ENCODE data around the gene SLC39A3.

Gene SLC39A3

GRCh38 chr19:2731181-2731995, 8.4 kb downstream of the SLC39A3 start:
- Histone ChIP-seq H3K9me3 (ENCODE audit: control insufficient read depth in 1 of 2, low read length in 2 of 2) (no peaks in the 10 kb centered on the region), H3K36me3 (ENCODE audit: control insufficient read depth in 1 of 2, insufficient read depth in 2 of 2, low read length in 2 of 2) (peaks cover 5 to 19% of the 10 kb centered on the region in 2 donors), H3K27ac (ENCODE audit: low read depth, low read length) (no peak overlapping the region), H3K4me1 (ENCODE audit: control insufficient read depth in 1 of 2, insufficient read depth in 2 of 2, low read length in 2 of 2) (peaks cover 0 to 7% of the 10 kb centered on the region in 2 donors), H3K27me3 (ENCODE audit: control insufficient read depth in 1 of 2, insufficient read depth in 2 of 2, low read length in 2 of 2) (peaks cover 0 to 17% of the 10 kb centered on the region in 2 donors), H3K4me3 (ENCODE audit: low read depth in 1 of 2, low read length in 2 of 2) (no peak overlapping the region), H3K9ac (ENCODE audit: low read depth in 1 of 2, low read length in 2 of 2) (no peak overlapping the region)

- peaks cover 0 to 7% of the 10 kb centered on the region in 2 donors for H3K4me1 ChIP-seq (ENCODE audit: control insufficient read depth in 1 of 2, insufficient read depth in 2 of 2, low read length in 2 of 2)
- no peak overlapping the region for H3K27ac ChIP-seq (ENCODE audit: low read depth, low read length)
- H3K9ac ChIP-seq (ENCODE audit: low read depth in 1 of 2, low read length in 2 of 2) = no peak overlapping the region
- H3K36me3 ChIP-seq (ENCODE audit: control insufficient read depth in 1 of 2, insufficient read depth in 2 of 2, low read length in 2 of 2) = peaks cover 0 to 8% of the 10 kb centered on the region in 2 donors
- H3K27me3 ChIP-seq (ENCODE audit: control insufficient read depth in 1 of 2, insufficient read depth in 2 of 2, low read length in 2 of 2) = peaks cover 0 to 21% of the 10 kb centered on the region in 2 donors
- no peaks in the 10 kb centered on the region for H3K9me3 ChIP-seq (ENCODE audit: control insufficient read depth in 1 of 2, low read length in 2 of 2)
- no peak overlapping the region for H3K4me3 ChIP-seq (ENCODE audit: low read depth in 1 of 2, low read length in 2 of 2)
Measured at GRCh38 chr19:2729943-2730818, 9.6 kb downstream of the SLC39A3 start.

GRCh38 chr19:2728783-2729387, 10.9 kb downstream of the SLC39A3 start:
- Histone ChIP-seq H3K36me3 (ENCODE audit: control insufficient read depth in 1 of 2, insufficient read depth in 2 of 2, low read length in 2 of 2) (peaks cover 0 to 4% of the 10 kb centered on the region in 2 donors), H3K4me1 (ENCODE audit: control insufficient read depth in 1 of 2, insufficient read depth in 2 of 2, low read length in 2 of 2) (no peaks in the 10 kb centered on the region), H3K9ac (ENCODE audit: low read depth in 1 of 2, low read length in 2 of 2) (no peak overlapping the region), H3K27me3 (ENCODE audit: control insufficient read depth in 1 of 2, insufficient read depth in 2 of 2, low read length in 2 of 2) (peaks cover 0 to 23% of the 10 kb centered on the region in 2 donors), H3K4me3 (ENCODE audit: low read depth in 1 of 2, low read length in 2 of 2) (no peak overlapping the region), H3K27ac (ENCODE audit: low read depth, low read length) (no peak overlapping the region), H3K9me3 (ENCODE audit: control insufficient read depth in 1 of 2, low read length in 2 of 2) (no peaks in the 10 kb centered on the region)

- Histone ChIP-seq H3K9me3 (ENCODE audit: control insufficient read depth in 1 of 2, low read length in 2 of 2) (no peaks in the 10 kb centered on the region), H3K36me3 (ENCODE audit: control insufficient read depth in 1 of 2, insufficient read depth in 2 of 2, low read length in 2 of 2) (no peaks in the 10 kb centered on the region), H3K4me1 (ENCODE audit: control insufficient read depth in 1 of 2, insufficient read depth in 2 of 2, low read length in 2 of 2) (no peaks in the 10 kb centered on the region), H3K9ac (ENCODE audit: low read depth in 1 of 2, low read length in 2 of 2) (no peak overlapping the region), H3K27me3 (ENCODE audit: control insufficient read depth in 1 of 2, insufficient read depth in 2 of 2, low read length in 2 of 2) (peaks cover 5 to 24% of the 10 kb centered on the region in 2 donors), H3K27ac (ENCODE audit: low read depth, low read length) (no peak overlapping the region), H3K4me3 (ENCODE audit: low read depth in 1 of 2, low read length in 2 of 2) (no peak overlapping the region)
Measured at GRCh38 chr19:2727640-2727944, 12.2 kb downstream of the SLC39A3 start.

DNA sequence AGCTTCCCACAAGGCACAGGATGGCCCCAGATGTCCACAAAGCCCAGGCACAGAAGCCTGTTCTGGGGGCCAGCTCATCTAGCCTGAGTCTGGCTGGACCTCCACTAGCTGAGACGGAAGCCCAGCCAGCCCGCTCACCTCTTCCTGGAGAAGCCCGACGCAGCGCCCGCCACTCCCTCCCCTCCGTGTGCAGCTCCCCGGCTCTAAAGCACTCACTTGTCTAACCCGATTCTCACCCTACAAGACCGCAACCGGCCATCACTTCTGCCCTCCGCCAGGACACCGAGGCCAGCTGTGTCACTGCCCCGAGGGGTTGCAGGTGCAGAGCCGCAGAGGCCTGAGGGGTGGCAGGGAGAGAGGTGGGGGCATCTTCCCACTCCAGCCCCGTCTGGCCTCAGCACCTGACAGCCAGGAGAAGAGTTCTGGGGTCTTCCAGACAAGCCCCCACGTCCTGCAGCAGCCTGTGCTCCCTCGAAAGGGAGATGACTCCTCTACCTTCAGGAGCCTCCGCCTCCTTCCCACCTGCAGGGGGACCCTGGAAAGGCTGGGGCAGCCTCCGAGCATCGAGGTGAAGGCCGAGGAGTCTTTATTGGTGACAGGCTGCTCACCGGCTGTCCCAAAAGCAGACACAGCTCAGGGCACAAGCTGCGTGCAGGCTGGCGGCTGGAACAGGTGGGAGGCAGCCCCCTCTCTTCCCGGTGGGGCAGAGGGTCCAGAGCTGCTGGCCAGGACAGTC, 12.7 kb downstream of the SLC39A3 start:
- H3K4me1 ChIP-seq (ENCODE audit: control insufficient read depth in 1 of 2, insufficient read depth in 2 of 2, low read length in 2 of 2) = no peaks in the 10 kb centered on the region
- no peaks in the 10 kb centered on the region for H3K9me3 ChIP-seq (ENCODE audit: control insufficient read depth in 1 of 2, low read length in 2 of 2)
- peaks cover 10 to 28% of the 10 kb centered on the region in 2 donors for H3K27me3 ChIP-seq (ENCODE audit: control insufficient read depth in 1 of 2, insufficient read depth in 2 of 2, low read length in 2 of 2)
- no peak overlapping the region for H3K27ac ChIP-seq (ENCODE audit: low read depth, low read length)
- no peak overlapping the region for H3K9ac ChIP-seq (ENCODE audit: low read depth in 1 of 2, low read length in 2 of 2)
- no peak overlapping the region for H3K4me3 ChIP-seq (ENCODE audit: low read depth in 1 of 2, low read length in 2 of 2)
- no peaks in the 10 kb centered on the region for H3K36me3 ChIP-seq (ENCODE audit: control insufficient read depth in 1 of 2, insufficient read depth in 2 of 2, low read length in 2 of 2)

DNA sequence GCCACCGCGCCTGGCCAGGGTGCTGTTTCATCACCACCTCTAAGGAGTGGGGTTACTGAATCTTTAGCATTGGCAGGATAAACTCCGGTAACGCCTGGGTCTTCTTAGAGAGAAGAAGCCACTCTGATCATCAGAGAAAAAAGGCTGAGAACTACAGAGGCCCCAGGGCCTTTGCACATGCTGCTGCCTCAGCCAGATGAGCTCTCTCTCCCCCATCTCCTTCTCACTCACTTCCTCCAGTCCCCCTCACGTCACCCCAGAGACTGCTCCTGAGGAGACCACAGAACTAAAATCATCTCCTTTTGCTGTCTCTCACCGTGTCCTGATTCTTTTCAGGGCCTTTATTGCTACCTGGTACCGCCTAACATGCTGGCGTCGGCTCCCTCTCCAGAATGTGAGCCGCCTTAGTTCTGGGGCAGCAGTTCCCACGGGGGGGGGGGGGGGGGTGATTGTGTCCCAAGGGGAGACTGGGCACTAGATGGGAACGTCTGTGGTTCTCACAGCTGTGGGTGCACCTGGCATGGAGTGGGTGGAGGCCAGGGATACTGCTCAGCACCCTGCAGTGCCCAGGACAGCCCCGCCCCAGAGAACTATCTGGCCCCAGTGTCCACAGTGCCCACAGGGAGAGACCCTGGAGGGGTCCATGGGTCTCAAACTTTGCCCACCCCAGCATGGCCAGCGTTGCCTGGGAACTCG, 13.5 kb downstream of the SLC39A3 start:
- H3K9me3 ChIP-seq (ENCODE audit: control insufficient read depth in 1 of 2, low read length in 2 of 2) = no peaks in the 10 kb centered on the region
- peaks cover 17 to 34% of the 10 kb centered on the region in 2 donors for H3K27me3 ChIP-seq (ENCODE audit: control insufficient read depth in 1 of 2, insufficient read depth in 2 of 2, low read length in 2 of 2)
- no peak overlapping the region for H3K9ac ChIP-seq (ENCODE audit: low read depth in 1 of 2, low read length in 2 of 2)
- H3K4me1 ChIP-seq (ENCODE audit: control insufficient read depth in 1 of 2, insufficient read depth in 2 of 2, low read length in 2 of 2) = no peaks in the 10 kb centered on the region
- H3K27ac ChIP-seq (ENCODE audit: low read depth, low read length) = no peak overlapping the region
- no peaks in the 10 kb centered on the region for H3K36me3 ChIP-seq (ENCODE audit: control insufficient read depth in 1 of 2, insufficient read depth in 2 of 2, low read length in 2 of 2)
- H3K4me3 ChIP-seq (ENCODE audit: low read depth in 1 of 2, low read length in 2 of 2) = no peak overlapping the region

DNA sequence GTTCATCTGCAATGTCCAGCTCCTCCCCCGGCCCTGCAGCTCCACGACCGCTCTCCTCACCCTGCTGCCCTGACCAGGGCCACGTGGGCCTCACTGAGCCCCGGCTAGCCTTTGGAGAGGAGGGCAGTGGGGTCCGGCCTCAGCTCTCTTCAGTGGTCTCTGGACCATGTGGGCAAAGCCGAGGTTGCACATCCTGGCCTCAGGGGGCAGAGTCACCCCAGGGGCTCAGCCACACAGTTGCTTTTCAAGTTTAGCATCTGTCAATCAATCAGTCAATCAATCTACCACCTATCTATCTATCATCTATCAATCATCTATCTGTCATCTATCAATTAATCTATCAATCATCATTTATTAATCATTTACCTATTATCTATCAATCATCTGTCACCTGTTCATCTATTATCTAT, 15.7 kb downstream of the SLC39A3 start:
- no peak overlapping the region for H3K9ac ChIP-seq (ENCODE audit: low read depth in 1 of 2, low read length in 2 of 2)
- H3K4me1 ChIP-seq (ENCODE audit: control insufficient read depth in 1 of 2, insufficient read depth in 2 of 2, low read length in 2 of 2) = no peaks in the 10 kb centered on the region
- H3K27ac ChIP-seq (ENCODE audit: low read depth, low read length) = no peak overlapping the region
- H3K27me3 ChIP-seq (ENCODE audit: control insufficient read depth in 1 of 2, insufficient read depth in 2 of 2, low read length in 2 of 2) = peaks cover 27 to 39% of the 10 kb centered on the region in 2 donors
- H3K4me3 ChIP-seq (ENCODE audit: low read depth in 1 of 2, low read length in 2 of 2) = no peak overlapping the region
- no peaks in the 10 kb centered on the region for H3K36me3 ChIP-seq (ENCODE audit: control insufficient read depth in 1 of 2, insufficient read depth in 2 of 2, low read length in 2 of 2)
- no peaks in the 10 kb centered on the region for H3K9me3 ChIP-seq (ENCODE audit: control insufficient read depth in 1 of 2, low read length in 2 of 2)

- H3K27me3 ChIP-seq (ENCODE audit: control insufficient read depth in 1 of 2, insufficient read depth in 2 of 2, low read length in 2 of 2) = peaks cover 27 to 35% of the 10 kb centered on the region in 2 donors
- H3K9me3 ChIP-seq (ENCODE audit: control insufficient read depth in 1 of 2, low read length in 2 of 2) = no peaks in the 10 kb centered on the region
- H3K27ac ChIP-seq (ENCODE audit: low read depth, low read length) = no peak overlapping the region
- H3K36me3 ChIP-seq (ENCODE audit: control insufficient read depth in 1 of 2, insufficient read depth in 2 of 2, low read length in 2 of 2) = no peaks in the 10 kb centered on the region
- H3K4me3 ChIP-seq (ENCODE audit: low read depth in 1 of 2, low read length in 2 of 2) = no peak overlapping the region
- no peak overlapping the region for H3K9ac ChIP-seq (ENCODE audit: low read depth in 1 of 2, low read length in 2 of 2)
- no peaks in the 10 kb centered on the region for H3K4me1 ChIP-seq (ENCODE audit: control insufficient read depth in 1 of 2, insufficient read depth in 2 of 2, low read length in 2 of 2)
Measured at GRCh38 chr19:2723747-2724146, 16.1 kb downstream of the SLC39A3 start.

DNA sequence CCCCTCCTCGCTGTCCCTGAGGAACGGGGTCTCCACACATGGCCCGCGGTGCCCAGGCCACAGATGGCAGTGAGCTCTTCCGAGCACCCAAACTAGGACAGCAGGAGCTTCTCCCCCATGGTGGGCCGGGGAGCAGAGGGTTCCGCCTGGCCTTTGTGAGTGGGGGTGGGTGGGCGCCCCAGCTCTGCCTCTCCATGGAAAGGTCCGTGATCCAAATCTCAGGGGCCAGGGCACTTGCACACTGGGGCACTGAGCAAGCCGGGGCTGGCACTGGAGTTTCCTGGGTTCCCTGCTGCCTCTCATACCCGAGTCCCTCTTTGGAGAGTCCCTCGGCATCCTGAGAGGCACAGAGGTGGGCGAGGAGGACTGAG, 16.5 kb downstream of the SLC39A3 start:
- no peaks in the 10 kb centered on the region for H3K4me1 ChIP-seq (ENCODE audit: control insufficient read depth in 1 of 2, insufficient read depth in 2 of 2, low read length in 2 of 2)
- H3K36me3 ChIP-seq (ENCODE audit: control insufficient read depth in 1 of 2, insufficient read depth in 2 of 2, low read length in 2 of 2) = no peaks in the 10 kb centered on the region
- no peak overlapping the region for H3K4me3 ChIP-seq (ENCODE audit: low read depth in 1 of 2, low read length in 2 of 2)
- no peak overlapping the region for H3K9ac ChIP-seq (ENCODE audit: low read depth in 1 of 2, low read length in 2 of 2)
- peaks cover 27 to 35% of the 10 kb centered on the region in 2 donors for H3K27me3 ChIP-seq (ENCODE audit: control insufficient read depth in 1 of 2, insufficient read depth in 2 of 2, low read length in 2 of 2)
- no peak overlapping the region for H3K27ac ChIP-seq (ENCODE audit: low read depth, low read length)
- no peaks in the 10 kb centered on the region for H3K9me3 ChIP-seq (ENCODE audit: control insufficient read depth in 1 of 2, low read length in 2 of 2)
